ENCODE measurements around the gene KCNJ15. TPM values are rescaled to one million over a fixed set of nuclear protein-coding genes. Genes with fewer than 3 reads are reported as not detected.

KCNJ15 gene
- total and polyA plus RNA-seq, 3 experiments from 2014 or later = not detected

DNA sequence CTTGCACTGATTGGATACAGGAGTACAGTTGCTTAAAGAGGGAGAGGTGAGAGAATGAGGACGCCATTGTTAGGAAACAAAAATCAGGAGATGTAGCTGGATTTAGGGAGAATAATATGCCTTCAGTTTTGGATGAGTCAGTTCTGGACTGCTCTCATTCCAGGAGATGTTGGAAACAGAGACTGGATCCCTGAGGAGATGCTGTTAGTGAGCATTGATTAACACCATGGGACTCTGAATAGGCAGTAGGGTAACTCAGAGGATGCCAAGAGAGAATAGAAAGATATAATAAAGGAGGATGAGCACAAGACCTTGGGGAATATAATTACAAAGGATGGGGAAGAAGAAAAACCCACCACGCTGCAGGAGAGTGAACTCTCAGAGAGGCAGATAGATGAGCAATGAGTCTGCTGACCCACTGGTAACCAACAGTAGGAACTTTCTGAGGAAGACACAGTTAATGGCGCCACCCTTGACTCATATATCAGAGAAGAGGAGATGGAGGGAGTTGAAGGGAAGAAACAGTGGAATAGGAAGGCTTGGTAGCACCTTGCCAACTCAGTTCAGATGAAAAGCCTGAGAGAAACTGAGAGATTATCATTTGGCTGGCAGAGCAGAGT lies 10.5 kb downstream of the KCNJ15 start:
- Histone ChIP-seq H3K27ac (ENCODE audit: low read depth, low read length) (no peak overlapping the region), H3K27me3 (ENCODE audit: insufficient read depth, low read length, poor library complexity, severe bottlenecking) (no peaks in the 10 kb centered on the region), H3K9me3 (ENCODE audit: low read length) (no peaks in the 10 kb centered on the region), H3K4me3 (ENCODE audit: low read length) (no peak overlapping the region), H3K36me3 (ENCODE audit: insufficient read depth, low read length) (no peaks in the 10 kb centered on the region), H3K4me1 (ENCODE audit: insufficient read depth, low read length) (no peaks in the 10 kb centered on the region)
- Mint-ChIP-seq H3K36me3 (peaks cover 0 to 1% (median 0%) of the 10 kb centered on the region in 3 donors), H3K27ac (no peak overlapping the region), H3K4me1 (no peaks in the 10 kb centered on the region), H3K27me3 (peaks cover 3% of the 10 kb centered on the region in 2 donors), H3K4me3 (no peak overlapping the region), H3K9me3 (peaks cover 0 to 4% (median 0%) of the 10 kb centered on the region in 5 donors)
- CTCF ChIA-PET = no interaction called here
- no peak for DNase-seq
- POLR2A ChIA-PET = no interaction called here

DNA sequence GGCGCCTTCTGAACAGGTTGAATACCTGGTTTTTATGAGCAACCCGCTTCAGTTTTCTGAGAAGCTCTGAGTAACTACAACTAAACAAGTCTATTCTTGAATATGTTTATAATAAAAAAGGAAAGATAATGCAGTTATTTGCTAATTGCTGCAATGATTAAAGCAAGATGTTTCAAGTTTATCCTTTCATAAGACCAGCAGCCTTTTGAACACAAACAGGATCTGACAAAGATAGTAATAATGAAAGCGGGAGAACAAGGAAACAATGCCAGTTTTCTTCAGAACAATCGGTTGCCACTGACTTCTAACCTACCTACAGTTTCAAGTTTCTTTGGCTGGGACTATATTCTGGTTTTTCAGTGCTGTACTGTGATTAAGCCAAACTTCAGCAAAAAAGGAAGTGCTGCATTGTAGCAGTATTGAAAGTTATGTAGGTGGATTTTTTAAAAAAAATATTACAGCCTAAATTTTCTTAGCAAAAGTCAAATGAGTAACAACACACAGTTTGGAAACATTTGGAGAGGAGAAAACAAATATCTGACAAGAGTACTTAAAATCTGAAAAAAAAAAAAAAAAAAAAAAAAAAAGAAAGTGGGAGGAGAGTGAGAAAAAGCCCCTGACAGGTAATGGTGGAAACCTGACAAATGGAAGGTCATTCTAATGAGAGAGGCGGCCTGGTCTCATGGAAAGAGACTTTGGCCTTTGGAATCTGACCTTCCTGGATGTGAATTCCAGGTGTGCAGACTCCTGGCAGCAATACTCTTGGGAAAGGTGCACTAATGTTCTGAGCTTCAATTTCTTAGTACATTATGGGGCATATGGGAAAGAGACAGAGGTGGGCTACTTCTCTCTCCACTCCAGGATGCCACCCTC lies 11.4 kb downstream of the KCNJ15 start:
- Mint-ChIP-seq H3K4me3 (no peak overlapping the region), H3K36me3 (peaks cover 0 to 1% (median 0%) of the 10 kb centered on the region in 3 donors), H3K4me1 (no peaks in the 10 kb centered on the region), H3K27me3 (peaks cover 3% of the 10 kb centered on the region in 2 donors), H3K27ac (no peak overlapping the region), H3K9me3 (peaks cover 0 to 4% (median 0%) of the 10 kb centered on the region in 5 donors)
- H3K9me3 ChIP-seq (ENCODE audit: low read length) = no peaks in the 10 kb centered on the region
- H3K27me3 ChIP-seq (ENCODE audit: insufficient read depth, low read length, poor library complexity, severe bottlenecking) = no peaks in the 10 kb centered on the region
- POLR2A ChIA-PET = no interaction called here
- no peak overlapping the region for H3K4me3 ChIP-seq (ENCODE audit: low read length)
- DNase-seq = no peak
- H3K36me3 ChIP-seq (ENCODE audit: insufficient read depth, low read length) = no peaks in the 10 kb centered on the region
- no peaks in the 10 kb centered on the region for H3K4me1 ChIP-seq (ENCODE audit: insufficient read depth, low read length)
- CTCF ChIA-PET = no interaction called here
- H3K27ac ChIP-seq (ENCODE audit: low read depth, low read length) = no peak overlapping the region

DNA sequence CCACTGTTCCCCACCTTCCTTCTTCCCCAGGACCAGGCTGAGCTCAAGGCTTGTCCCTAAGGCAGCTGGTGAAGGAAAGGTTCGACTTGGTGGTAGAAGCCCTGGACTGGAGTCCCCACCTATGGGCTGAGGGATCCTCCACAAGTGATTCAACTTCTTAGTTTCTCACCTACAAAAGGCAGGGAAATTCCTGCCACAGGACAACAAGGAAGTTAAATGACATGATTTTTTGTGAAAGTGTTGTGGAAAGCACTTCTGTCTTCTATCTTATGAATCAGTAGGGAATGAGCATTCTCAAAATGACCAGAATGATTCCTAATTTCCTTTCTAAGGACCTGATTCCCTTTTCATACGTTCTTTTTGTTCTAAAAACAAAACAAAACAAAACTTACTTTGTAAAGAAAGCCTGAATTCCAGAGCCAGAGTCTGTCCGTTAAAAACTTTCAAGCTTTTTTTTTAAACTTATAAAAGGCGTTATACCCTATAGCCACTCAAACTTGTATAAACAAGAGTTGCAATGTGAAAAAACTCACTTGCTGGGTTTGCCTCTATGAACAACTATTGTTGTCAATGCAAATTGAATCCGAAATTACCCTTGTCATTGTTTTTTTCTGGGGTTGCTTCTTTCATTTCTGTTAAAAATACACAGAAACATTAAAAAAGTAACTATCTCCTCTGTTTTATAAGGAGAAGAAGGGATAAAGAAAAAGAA lies 12.2 kb downstream of the KCNJ15 start:
- Mint-ChIP-seq H3K36me3 (peaks cover 0 to 1% (median 0%) of the 10 kb centered on the region in 3 donors), H3K4me3 (no peak overlapping the region), H3K27ac (no peak overlapping the region), H3K27me3 (peaks cover 2 to 3% of the 10 kb centered on the region in 2 donors), H3K9me3 (peaks cover 0 to 8% (median 0%) of the 10 kb centered on the region in 5 donors), H3K4me1 (no peaks in the 10 kb centered on the region)
- CTCF ChIA-PET = no interaction called here
- Histone ChIP-seq H3K36me3 (ENCODE audit: insufficient read depth, low read length) (no peaks in the 10 kb centered on the region), H3K9me3 (ENCODE audit: low read length) (no peaks in the 10 kb centered on the region), H3K4me3 (ENCODE audit: low read length) (no peak overlapping the region), H3K27ac (ENCODE audit: low read depth, low read length) (no peak overlapping the region), H3K27me3 (ENCODE audit: insufficient read depth, low read length, poor library complexity, severe bottlenecking) (no peaks in the 10 kb centered on the region), H3K4me1 (ENCODE audit: insufficient read depth, low read length) (no peaks in the 10 kb centered on the region)
- POLR2A ChIA-PET = no interaction called here
- DNase-seq = no peak

DNA sequence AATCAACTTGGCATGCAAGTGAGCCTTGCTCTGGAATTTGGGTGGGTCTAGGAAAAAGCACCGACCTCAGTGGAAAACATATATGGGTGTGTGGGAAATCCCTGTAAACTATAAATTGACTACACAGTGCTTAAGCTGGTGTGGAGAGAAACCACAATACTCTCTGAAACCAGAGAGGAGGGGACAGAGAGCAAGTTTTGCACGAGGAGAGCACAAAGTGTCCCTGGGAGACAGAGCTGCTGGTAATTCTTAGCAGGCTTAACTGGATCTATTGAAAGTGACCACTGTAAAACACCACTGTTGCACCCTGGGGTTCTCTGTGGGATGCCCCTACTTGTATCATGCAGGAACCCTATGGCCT lies 12.8 kb downstream of the KCNJ15 start:
- no peak overlapping the region for H3K4me3 Mint-ChIP-seq
- Histone ChIP-seq H3K27ac (ENCODE audit: low read depth, low read length) (no peak overlapping the region), H3K4me1 (ENCODE audit: insufficient read depth, low read length) (no peaks in the 10 kb centered on the region), H3K4me3 (ENCODE audit: low read length) (no peak overlapping the region), H3K27me3 (ENCODE audit: insufficient read depth, low read length, poor library complexity, severe bottlenecking) (no peaks in the 10 kb centered on the region), H3K9me3 (ENCODE audit: low read length) (no peaks in the 10 kb centered on the region), H3K36me3 (ENCODE audit: insufficient read depth, low read length) (no peaks in the 10 kb centered on the region)
- ChIA-PET CTCF (no interaction called here), POLR2A (no interaction called here)
- peaks cover 0 to 8% (median 0%) of the 10 kb centered on the region in 5 donors for H3K9me3 Mint-ChIP-seq
- H3K4me1 Mint-ChIP-seq = no peaks in the 10 kb centered on the region
- H3K36me3 Mint-ChIP-seq = peaks cover 0 to 1% (median 0%) of the 10 kb centered on the region in 3 donors
- H3K27ac Mint-ChIP-seq = no peak overlapping the region
- peaks cover 0 to 3% of the 10 kb centered on the region in 2 donors for H3K27me3 Mint-ChIP-seq
- DNase-seq = no peak

DNA sequence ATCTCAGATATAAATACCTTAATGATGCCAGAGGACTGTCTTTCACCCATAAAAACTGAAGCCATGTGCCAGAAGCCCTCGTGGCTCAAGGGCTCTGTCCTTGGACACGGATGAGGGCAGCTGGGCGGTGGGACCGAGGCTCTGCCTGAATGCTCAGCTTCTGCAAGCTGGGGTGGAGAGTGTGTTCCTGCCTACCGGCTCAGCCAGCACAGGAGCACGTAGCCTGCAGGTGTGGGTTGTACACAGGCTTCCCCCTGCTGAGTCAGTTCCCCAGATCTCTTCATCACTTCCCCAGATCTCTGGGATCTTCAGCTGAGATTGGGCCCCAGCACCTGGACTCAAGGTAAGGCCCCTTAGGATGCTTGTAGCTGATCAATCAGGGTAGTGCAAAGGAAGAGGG lies 15.4 kb downstream of the KCNJ15 start:
- Mint-ChIP-seq H3K4me3 (no peak overlapping the region), H3K27me3 (peaks cover 0 to 3% of the 10 kb centered on the region in 2 donors), H3K9me3 (peaks cover 0 to 4% (median 0%) of the 10 kb centered on the region in 5 donors), H3K4me1 (no peaks in the 10 kb centered on the region), H3K27ac (no peak overlapping the region), H3K36me3 (no peaks in the 10 kb centered on the region)
- CTCF ChIA-PET = interaction anchor here (1.4 kb wide), 1 partner anchor 11 kb away, joined by 3 read pairs; no protein-coding TSS in a partner anchor
- Histone ChIP-seq H3K27ac (ENCODE audit: low read depth, low read length) (no peak overlapping the region), H3K27me3 (ENCODE audit: insufficient read depth, low read length, poor library complexity, severe bottlenecking) (no peaks in the 10 kb centered on the region), H3K36me3 (ENCODE audit: insufficient read depth, low read length) (no peaks in the 10 kb centered on the region), H3K4me1 (ENCODE audit: insufficient read depth, low read length) (no peaks in the 10 kb centered on the region), H3K9me3 (ENCODE audit: low read length) (no peaks in the 10 kb centered on the region), H3K4me3 (ENCODE audit: low read length) (no peak overlapping the region)
- POLR2A ChIA-PET = no interaction called here
- no peak for DNase-seq

DNA sequence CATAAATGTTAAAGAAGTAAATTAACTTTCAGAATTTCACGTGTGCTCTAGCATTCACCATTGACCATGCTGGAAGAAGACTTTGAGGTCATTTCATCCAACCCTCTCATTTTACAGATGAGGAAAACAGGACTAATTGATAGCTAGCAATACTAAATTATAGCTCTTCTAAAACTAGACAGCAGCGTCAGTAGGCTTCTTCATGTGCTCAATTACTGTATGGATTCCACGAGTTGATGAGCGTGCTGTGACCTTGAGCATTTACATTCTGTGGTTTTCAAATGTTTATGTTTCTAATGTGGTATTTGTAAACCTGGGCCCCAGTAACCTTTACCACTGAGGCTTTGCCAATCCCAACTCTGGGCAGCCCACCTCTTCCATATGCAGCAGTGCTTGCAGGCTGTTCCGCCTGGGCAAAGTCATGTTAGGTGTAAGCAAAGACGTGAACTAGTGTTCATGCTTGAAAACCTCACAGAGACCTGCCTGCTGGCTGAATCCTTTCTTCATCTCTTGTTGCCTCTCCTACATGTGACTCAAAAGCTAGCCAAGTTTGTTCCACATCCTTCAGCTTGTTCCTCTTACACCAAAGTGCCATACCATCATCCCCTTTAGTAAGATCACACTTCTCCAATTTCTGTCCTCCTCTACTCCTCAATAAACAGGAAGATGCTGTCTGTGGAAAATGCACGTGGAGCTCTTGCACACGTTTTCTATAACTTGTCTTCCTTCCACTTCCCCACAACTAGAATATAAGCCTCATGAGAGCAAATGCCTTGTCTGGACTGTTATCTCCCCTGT lies 17.2 kb downstream of the KCNJ15 start:
- Mint-ChIP-seq H3K27ac (no peak overlapping the region), H3K9me3 (peaks cover 0 to 4% (median 0%) of the 10 kb centered on the region in 5 donors), H3K36me3 (no peaks in the 10 kb centered on the region), H3K4me3 (no peak overlapping the region), H3K4me1 (no peaks in the 10 kb centered on the region), H3K27me3 (no peaks in the 10 kb centered on the region)
- H3K27ac ChIP-seq (ENCODE audit: low read depth, low read length) = no peak overlapping the region
- no peaks in the 10 kb centered on the region for H3K36me3 ChIP-seq (ENCODE audit: insufficient read depth, low read length)
- H3K9me3 ChIP-seq (ENCODE audit: low read length) = no peaks in the 10 kb centered on the region
- H3K4me1 ChIP-seq (ENCODE audit: insufficient read depth, low read length) = no peaks in the 10 kb centered on the region
- ChIA-PET CTCF (no interaction called here), POLR2A (no interaction called here)
- DNase-seq = no peak
- no peaks in the 10 kb centered on the region for H3K27me3 ChIP-seq (ENCODE audit: insufficient read depth, low read length, poor library complexity, severe bottlenecking)
- no peak overlapping the region for H3K4me3 ChIP-seq (ENCODE audit: low read length)

DNA sequence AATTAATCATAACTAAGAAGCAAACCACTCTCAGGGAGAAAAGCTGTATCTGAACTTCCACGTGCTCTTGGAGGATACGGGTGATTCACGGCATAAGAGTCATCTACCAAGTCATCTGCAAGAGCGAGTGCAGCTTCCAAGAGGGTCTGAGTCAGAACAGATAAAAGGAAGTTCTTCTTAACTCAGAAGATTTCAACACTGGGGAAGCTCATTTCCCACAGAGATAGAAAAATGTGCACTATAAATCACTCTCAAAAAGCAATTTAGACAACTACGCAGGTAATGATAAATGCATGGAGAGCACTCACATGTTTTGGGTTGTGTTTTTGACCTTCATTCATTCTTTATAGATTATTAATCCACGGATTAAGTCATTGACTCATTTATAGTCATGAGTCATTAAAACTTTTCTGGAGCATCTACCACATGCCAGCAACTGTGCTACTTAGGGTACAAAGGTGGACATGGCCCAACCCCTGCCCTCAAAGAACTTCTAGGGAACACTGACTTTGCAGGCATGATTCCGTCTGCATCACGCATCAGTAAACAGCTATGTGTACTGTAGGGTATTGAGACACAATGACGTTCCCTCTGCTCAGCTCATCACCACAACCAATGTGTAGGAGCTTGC lies 20.8 kb downstream of the KCNJ15 start:
- no peak for DNase-seq
- Histone ChIP-seq H3K27me3 (ENCODE audit: insufficient read depth, low read length, poor library complexity, severe bottlenecking) (no peaks in the 10 kb centered on the region), H3K4me3 (ENCODE audit: low read length) (no peak overlapping the region), H3K36me3 (ENCODE audit: insufficient read depth, low read length) (no peaks in the 10 kb centered on the region), H3K9me3 (ENCODE audit: low read length) (no peaks in the 10 kb centered on the region), H3K4me1 (ENCODE audit: insufficient read depth, low read length) (no peaks in the 10 kb centered on the region), H3K27ac (ENCODE audit: low read depth, low read length) (no peak overlapping the region)
- Mint-ChIP-seq H3K4me3 (no peak overlapping the region), H3K36me3 (no peaks in the 10 kb centered on the region), H3K27me3 (no peaks in the 10 kb centered on the region), H3K9me3 (peaks cover 0 to 4% (median 0%) of the 10 kb centered on the region in 5 donors), H3K4me1 (no peaks in the 10 kb centered on the region), H3K27ac (no peak overlapping the region)
- POLR2A ChIA-PET = no interaction called here
- CTCF ChIA-PET = no interaction called here

Data from CD8-positive, alpha-beta memory T cell (primary cell).